HG03521 (cell line): Measurements from ENCODE around the gene PEX19.
"Not testable (repeated sequence)": the region's sequence is repeated elsewhere in the genome, so short reads cannot be mapped to it uniquely, and the experiment has no call there.

Experiments
- ATAC-seq: cut with Tn5 transposase; IDR thresholded peaks from one replicate; pipeline ENCODE4 v1.9.1; 2021; ENCODE audit warnings: mild to moderate bottlenecking, moderate library complexity; ENCODE audit not compliant: unreplicated experiment

The PEX19 gene

GRCh38 chr1:160284782-160285344 is at the start of gene PEX19:
Gene PEX19 (minus strand): TSS chr1:160285133. CDS start chr1:160285124, 9 bp downstream.
- peak; percentile 96 for ATAC-seq

GRCh38 chr1:160332516-160332915 is 47.6 kb upstream of the PEX19 start:
- ATAC-seq, result no peak

GRCh38 chr1:160330119-160330518 is 45.2 kb upstream of the PEX19 start:
- no peak for ATAC-seq

GRCh38 chr1:160328184-160328583 is 43.3 kb upstream of the PEX19 start:
- ATAC-seq, result no peak

- no peak for ATAC-seq
Measured at GRCh38 chr1:160326418-160326817, 41.5 kb upstream of the PEX19 start.

GRCh38 chr1:160325252-160325651 is 40.3 kb upstream of the PEX19 start:
- no peak for ATAC-seq

- no peak for ATAC-seq
Measured at GRCh38 chr1:160322831-160323230, 37.9 kb upstream of the PEX19 start.

- no peak for ATAC-seq
Measured at GRCh38 chr1:160315359-160315758, 30.4 kb upstream of the PEX19 start.

- no peak for ATAC-seq
Measured at GRCh38 chr1:160309571-160309970, 24.6 kb upstream of the PEX19 start.

GRCh38 chr1:160309185-160309557 is 24.2 kb upstream of the PEX19 start:
- ATAC-seq, result no peak

- ATAC-seq, result no peak
Measured at GRCh38 chr1:160308451-160309184, 23.7 kb upstream of the PEX19 start.

- ATAC-seq, result no peak
Measured at GRCh38 chr1:160307118-160307791, 22.3 kb upstream of the PEX19 start.

GRCh38 chr1:160300173-160300572 is 15.2 kb upstream of the PEX19 start:
- ATAC-seq, result no peak

- ATAC-seq, result no peak
Measured at GRCh38 chr1:160296036-160296435, 11.1 kb upstream of the PEX19 start.

GRCh38 chr1:160293020-160293968 is 8.4 kb upstream of the PEX19 start:
- no peak for ATAC-seq

GRCh38 chr1:160291248-160292220 is 6.6 kb upstream of the PEX19 start:
- peak; percentile 82 for ATAC-seq

GRCh38 chr1:160287769-160288168 is 2.8 kb upstream of the PEX19 start:
- not testable (repeated sequence) for ATAC-seq

GRCh38 chr1:160285506-160285905 is 573 bp upstream of the PEX19 start:
- no peak for ATAC-seq

GRCh38 chr1:160284220-160284781 is 632 bp downstream of the PEX19 start:
- ATAC-seq, result peak; percentile 3

- ATAC-seq, result no peak
Measured at GRCh38 chr1:160282807-160283206, 2.1 kb downstream of the PEX19 start.
